Liver (tissue), 9 donors: ENCODE measurements around the gene RPE65. TPM values are rescaled to one million over a fixed set of nuclear protein-coding genes. Genes with fewer than 3 reads are reported as not detected.

ENCODE experiments used
- DNase-seq: peaks from one replicate; pipeline ENCODE4 v3.0.0-alpha.2; 2017; ENCODE audit warnings: low spot score
- H3K27ac ChIP-seq, 2 donors: one replicate each; pipeline ENCODE4 v1.7.0; 2013; ENCODE audit warnings: inconsistent platforms in 2 of 2, low read length in 2 of 2, control low read depth in 1 of 2, low read depth in 1 of 2, mild to moderate bottlenecking in 1 of 2
- H3K27me3 ChIP-seq, 4 donors: one replicate each; pipeline versions ENCODE4 v1.6.1 to v1.7.0; 2013; ENCODE audit warnings: low read length in 3 of 4, inconsistent platforms in 1 of 4, mild to moderate bottlenecking in 1 of 4, moderate library complexity in 1 of 4; ENCODE audit not compliant: control insufficient read depth in 4 of 4, insufficient read depth in 4 of 4
- H3K36me3 ChIP-seq, 4 donors: one replicate each; pipeline versions ENCODE4 v1.6.1 to v1.7.0; 2013; ENCODE audit warnings: low read length in 3 of 4, mild to moderate bottlenecking in 3 of 4, low read depth in 1 of 4, moderate library complexity in 1 of 4; ENCODE audit not compliant: control insufficient read depth in 4 of 4, insufficient read depth in 3 of 4
- H3K4me1 ChIP-seq, 4 donors: one replicate each; pipeline versions ENCODE4 v1.6.1 to v1.7.0; 2013; ENCODE audit warnings: low read length in 3 of 4, mild to moderate bottlenecking in 3 of 4, moderate library complexity in 1 of 4; ENCODE audit not compliant: control insufficient read depth in 4 of 4, insufficient read depth in 4 of 4
- H3K4me3 ChIP-seq, 3 donors: one replicate each; pipeline versions ENCODE4 v1.6.1 to v1.7.0; 2013; ENCODE audit warnings: low read length in 3 of 3, control low read depth in 1 of 3, low read depth in 1 of 3, mild to moderate bottlenecking in 1 of 3
- H3K9ac ChIP-seq, 2 donors: one replicate each; pipeline ENCODE4 v1.7.0; 2013; ENCODE audit warnings: low read length in 2 of 2, mild to moderate bottlenecking in 2 of 2, moderate library complexity in 2 of 2, control low read depth in 1 of 2, low read depth in 1 of 2
- H3K9me3 ChIP-seq, 4 donors: one replicate each; pipeline versions ENCODE4 v1.6.1 to v1.7.0; 2013; ENCODE audit warnings: low read length in 3 of 4; ENCODE audit not compliant: control insufficient read depth in 4 of 4
- EGR1 ChIP-seq, 2 donors: IDR thresholded peaks; 2 replicates each; pipeline ENCODE4 v1.6.1; 2016 to 2018; ENCODE audit warnings: antibody characterized with exemption in 2 of 2, low read depth in 2 of 2
- FOXA1 ChIP-seq: IDR thresholded peaks from 2 replicates; pipeline ENCODE4 v1.6.1; 2016; ENCODE audit warnings: antibody characterized with exemption
- FOXA2 ChIP-seq: IDR thresholded peaks from 2 replicates; pipeline ENCODE4 v1.6.1; 2016; ENCODE audit warnings: antibody characterized with exemption
- GABPA ChIP-seq, 2 donors: IDR thresholded peaks in 1 of 2; conservative IDR thresholded peaks in 1 of 2; 2 replicates each; pipeline ENCODE4 v1.6.1; 2016; ENCODE audit warnings: antibody characterized with exemption in 2 of 2, mild to moderate bottlenecking in 1 of 2, moderate library complexity in 1 of 2
- HNF4A ChIP-seq, 2 donors: conservative IDR thresholded peaks; 2 replicates each; pipeline ENCODE4 v1.6.1; 2016; ENCODE audit warnings: antibody characterized with exemption in 2 of 2, mild to moderate bottlenecking in 2 of 2
- HNF4G ChIP-seq: IDR thresholded peaks from 2 replicates; pipeline ENCODE4 v1.6.1; 2016; ENCODE audit warnings: antibody characterized with exemption
- JUND ChIP-seq, 2 donors: IDR thresholded peaks; 2 replicates each; pipeline ENCODE4 v1.6.1; 2016; ENCODE audit warnings: antibody characterized with exemption in 2 of 2
- NR2F2 ChIP-seq: IDR thresholded peaks from 2 replicates; pipeline ENCODE4 v1.6.1; 2016; ENCODE audit warnings: antibody characterized with exemption
- RXRA ChIP-seq, 2 donors: IDR thresholded peaks; 2 replicates each; pipeline ENCODE4 v1.6.1; 2017 to 2018; ENCODE audit warnings: antibody characterized with exemption in 2 of 2, mild to moderate bottlenecking in 1 of 2
- SP1 ChIP-seq: IDR thresholded peaks from 2 replicates; pipeline ENCODE4 v1.6.1; 2018; ENCODE audit warnings: antibody characterized with exemption, mild to moderate bottlenecking
- TAF1 ChIP-seq: conservative IDR thresholded peaks from 2 replicates; pipeline ENCODE4 v1.6.1; 2016; ENCODE audit warnings: antibody characterized with exemption, mild to moderate bottlenecking
- YY1 ChIP-seq: IDR thresholded peaks from 2 replicates; pipeline ENCODE4 v1.6.1; 2016; ENCODE audit warnings: antibody characterized with exemption, mild to moderate bottlenecking
- WGBS: extraction: QIAGEN DNeasy Blood & Tissue Kit; methylation state at CpG from one replicate; pipeline ENCODE4 v1.1.7; 2013; 5-methylcytosine and 5-hydroxymethylcytosine counted together
- polyA plus RNA-seq, 2 donors: library from polyadenylated mRNA; stranded (reverse) in 1 of 2; unstranded in 1 of 2; fragments of 200-250 nt in 1 of 2; fragments of >200 nt in 1 of 2; fragmentation: Nextera tagmentation in 1 of 2; extraction: Ambion mirVana in 1 of 2; gene quantifications; one replicate each; pipeline versions ENCODE4 v1.2.1 to v1.2.3, GENCODE V29; 2013 to 2015
- total RNA-seq, 2 donors: library from RNA; depleted of rRNA; stranded (reverse); fragments of >200 nt; gene quantifications; one replicate each; pipeline ENCODE4 v1.2.3, GENCODE V29; 2014
- TF ChIP-seq, protein P1 (sequence below): IDR thresholded peaks from 2 replicates; pipeline ENCODE4 v1.6.1; 2016; ENCODE audit warnings: antibody characterized with exemption
- TF ChIP-seq, protein P2 (sequence below): IDR thresholded peaks from 2 replicates; pipeline ENCODE4 v1.6.1; 2016; ENCODE audit warnings: antibody characterized with exemption
- TF ChIP-seq, protein P3 (sequence below): IDR thresholded peaks from 2 replicates; pipeline ENCODE4 v1.6.1; 2016; ENCODE audit warnings: antibody characterized with exemption, mild to moderate bottlenecking
- TF ChIP-seq, protein P4 (sequence below): fragments of 150-350 bp; IDR thresholded peaks from 2 replicates; pipeline ENCODE4 v1.5.1; 2017; ENCODE audit warnings: improper control_type of control experiment, low read depth, low read length; ENCODE audit not compliant: missing input control
- TF ChIP-seq, protein P5 (sequence below): IDR thresholded peaks from 2 replicates; pipeline ENCODE4 v1.6.1; 2016; ENCODE audit warnings: antibody characterized with exemption
- donor health status: healthy.
- donor health status: healthy.
- donor health status: healthy.
- donor health status: healthy.
- donor health status: healthy.

Gene RPE65
- total and polyA plus RNA-seq, 4 donors = not detected

DNA sequence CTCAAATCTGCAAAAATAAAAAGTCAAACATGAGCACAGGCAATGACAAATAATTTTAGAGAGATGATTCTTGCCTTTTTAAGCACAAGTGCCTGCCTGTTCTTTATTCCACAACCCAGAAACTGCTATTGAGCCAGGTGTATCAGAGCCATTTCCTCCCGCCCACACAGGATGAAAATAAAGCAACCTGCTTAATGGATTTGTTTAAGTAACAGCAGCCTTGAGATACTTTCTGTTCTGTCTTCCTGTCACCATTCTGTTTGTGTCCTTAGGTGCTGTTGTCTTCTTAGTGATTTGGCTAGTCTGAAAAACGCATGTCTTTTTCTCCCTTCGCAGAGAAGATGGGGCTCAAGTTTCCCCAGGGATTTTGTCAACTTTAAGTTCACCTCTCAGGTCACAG, 11.4 kb downstream of the RPE65 start:
- no peaks in the 10 kb centered on the region for H3K4me1 ChIP-seq
- H3K9ac ChIP-seq = no peak overlapping the region
- no peaks in the 10 kb centered on the region for H3K27me3 ChIP-seq
- TF ChIP-seq HNF4G (no peak), NR2F2 (no peak), HNF4A (conservative IDR thresholded peaks at IDR 0.05) (no peak), RXRA (IDR thresholded peaks at IDR 0.05) (no peak), TAF1 (no peak), EGR1 (IDR thresholded peaks at IDR 0.05; ENCODE audit: low read depth in 2 of 2) (no peak), YY1 (no peak), JUND (IDR thresholded peaks at IDR 0.05) (no peak)
- TF ChIP-seq, protein P1, sequence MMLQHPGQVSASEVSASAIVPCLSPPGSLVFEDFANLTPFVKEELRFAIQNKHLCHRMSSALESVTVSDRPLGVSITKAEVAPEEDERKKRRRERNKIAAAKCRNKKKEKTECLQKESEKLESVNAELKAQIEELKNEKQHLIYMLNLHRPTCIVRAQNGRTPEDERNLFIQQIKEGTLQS = no peak
- TF ChIP-seq, protein P2, sequence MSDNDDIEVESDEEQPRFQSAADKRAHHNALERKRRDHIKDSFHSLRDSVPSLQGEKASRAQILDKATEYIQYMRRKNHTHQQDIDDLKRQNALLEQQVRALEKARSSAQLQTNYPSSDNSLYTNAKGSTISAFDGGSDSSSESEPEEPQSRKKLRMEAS = no peak
- TF ChIP-seq, protein P3, sequence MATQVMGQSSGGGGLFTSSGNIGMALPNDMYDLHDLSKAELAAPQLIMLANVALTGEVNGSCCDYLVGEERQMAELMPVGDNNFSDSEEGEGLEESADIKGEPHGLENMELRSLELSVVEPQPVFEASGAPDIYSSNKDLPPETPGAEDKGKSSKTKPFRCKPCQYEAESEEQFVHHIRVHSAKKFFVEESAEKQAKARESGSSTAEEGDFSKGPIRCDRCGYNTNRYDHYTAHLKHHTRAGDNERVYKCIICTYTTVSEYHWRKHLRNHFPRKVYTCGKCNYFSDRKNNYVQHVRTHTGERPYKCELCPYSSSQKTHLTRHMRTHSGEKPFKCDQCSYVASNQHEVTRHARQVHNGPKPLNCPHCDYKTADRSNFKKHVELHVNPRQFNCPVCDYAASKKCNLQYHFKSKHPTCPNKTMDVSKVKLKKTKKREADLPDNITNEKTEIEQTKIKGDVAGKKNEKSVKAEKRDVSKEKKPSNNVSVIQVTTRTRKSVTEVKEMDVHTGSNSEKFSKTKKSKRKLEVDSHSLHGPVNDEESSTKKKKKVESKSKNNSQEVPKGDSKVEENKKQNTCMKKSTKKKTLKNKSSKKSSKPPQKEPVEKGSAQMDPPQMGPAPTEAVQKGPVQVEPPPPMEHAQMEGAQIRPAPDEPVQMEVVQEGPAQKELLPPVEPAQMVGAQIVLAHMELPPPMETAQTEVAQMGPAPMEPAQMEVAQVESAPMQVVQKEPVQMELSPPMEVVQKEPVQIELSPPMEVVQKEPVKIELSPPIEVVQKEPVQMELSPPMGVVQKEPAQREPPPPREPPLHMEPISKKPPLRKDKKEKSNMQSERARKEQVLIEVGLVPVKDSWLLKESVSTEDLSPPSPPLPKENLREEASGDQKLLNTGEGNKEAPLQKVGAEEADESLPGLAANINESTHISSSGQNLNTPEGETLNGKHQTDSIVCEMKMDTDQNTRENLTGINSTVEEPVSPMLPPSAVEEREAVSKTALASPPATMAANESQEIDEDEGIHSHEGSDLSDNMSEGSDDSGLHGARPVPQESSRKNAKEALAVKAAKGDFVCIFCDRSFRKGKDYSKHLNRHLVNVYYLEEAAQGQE = no peak
- H3K4me3 ChIP-seq = no peak overlapping the region
- H3K9me3 ChIP-seq = no peaks in the 10 kb centered on the region
- H3K36me3 ChIP-seq = no peaks in the 10 kb centered on the region
- WGBS = 51% methylated on average over 3 of the region's 3 CpGs
- H3K27ac ChIP-seq = no peak overlapping the region
- DNase-seq = no peak

DNA sequence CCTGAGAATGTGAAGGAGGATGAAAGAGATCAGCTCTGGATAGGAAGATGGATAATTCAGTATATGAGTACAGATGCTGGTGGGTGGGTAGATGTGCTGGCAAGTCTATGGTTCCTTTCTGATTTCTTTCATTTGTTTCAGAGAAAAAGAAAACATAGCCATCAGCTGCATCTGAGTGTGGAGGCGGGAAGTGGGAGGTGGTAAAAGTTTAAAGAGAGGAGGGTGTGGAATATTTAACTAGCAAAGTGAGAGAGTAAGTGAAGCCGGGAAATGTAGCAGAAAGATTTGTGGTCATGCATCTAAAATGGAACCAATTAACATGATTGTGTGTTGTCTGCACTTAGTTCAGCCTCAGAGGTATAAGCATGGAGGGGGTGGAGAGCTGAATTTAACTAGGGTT, 16.4 kb downstream of the RPE65 start:
- 65% methylated on average over 2 of the region's 2 CpGs for WGBS
- Histone ChIP-seq H3K36me3 (no peaks in the 10 kb centered on the region), H3K27ac (no peak overlapping the region), H3K4me1 (no peaks in the 10 kb centered on the region), H3K4me3 (no peak overlapping the region), H3K9me3 (no peaks in the 10 kb centered on the region), H3K9ac (no peak overlapping the region), H3K27me3 (no peaks in the 10 kb centered on the region)
- DNase-seq = no peak
- TF ChIP-seq EGR1 (IDR thresholded peaks at IDR 0.05; ENCODE audit: low read depth in 2 of 2) = no peak
- no peak for TF ChIP-seq FOXA1
- no peak for TF ChIP-seq HNF4G
- no peak for TF ChIP-seq RXRA (IDR thresholded peaks at IDR 0.05)
- no peak for TF ChIP-seq GABPA (IDR thresholded peaks at IDR 0.05 in 1 of 2, conservative IDR thresholded peaks at IDR 0.05 in 1 of 2)
- TF ChIP-seq, protein P4, sequence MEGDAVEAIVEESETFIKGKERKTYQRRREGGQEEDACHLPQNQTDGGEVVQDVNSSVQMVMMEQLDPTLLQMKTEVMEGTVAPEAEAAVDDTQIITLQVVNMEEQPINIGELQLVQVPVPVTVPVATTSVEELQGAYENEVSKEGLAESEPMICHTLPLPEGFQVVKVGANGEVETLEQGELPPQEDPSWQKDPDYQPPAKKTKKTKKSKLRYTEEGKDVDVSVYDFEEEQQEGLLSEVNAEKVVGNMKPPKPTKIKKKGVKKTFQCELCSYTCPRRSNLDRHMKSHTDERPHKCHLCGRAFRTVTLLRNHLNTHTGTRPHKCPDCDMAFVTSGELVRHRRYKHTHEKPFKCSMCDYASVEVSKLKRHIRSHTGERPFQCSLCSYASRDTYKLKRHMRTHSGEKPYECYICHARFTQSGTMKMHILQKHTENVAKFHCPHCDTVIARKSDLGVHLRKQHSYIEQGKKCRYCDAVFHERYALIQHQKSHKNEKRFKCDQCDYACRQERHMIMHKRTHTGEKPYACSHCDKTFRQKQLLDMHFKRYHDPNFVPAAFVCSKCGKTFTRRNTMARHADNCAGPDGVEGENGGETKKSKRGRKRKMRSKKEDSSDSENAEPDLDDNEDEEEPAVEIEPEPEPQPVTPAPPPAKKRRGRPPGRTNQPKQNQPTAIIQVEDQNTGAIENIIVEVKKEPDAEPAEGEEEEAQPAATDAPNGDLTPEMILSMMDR = no peak
- no peak for TF ChIP-seq HNF4A (conservative IDR thresholded peaks at IDR 0.05)
- TF ChIP-seq TAF1 = no peak
- no peak for TF ChIP-seq SP1
- no peak for TF ChIP-seq FOXA2
- TF ChIP-seq YY1 = no peak
- TF ChIP-seq JUND (IDR thresholded peaks at IDR 0.05) = no peak
- TF ChIP-seq, protein P5, sequence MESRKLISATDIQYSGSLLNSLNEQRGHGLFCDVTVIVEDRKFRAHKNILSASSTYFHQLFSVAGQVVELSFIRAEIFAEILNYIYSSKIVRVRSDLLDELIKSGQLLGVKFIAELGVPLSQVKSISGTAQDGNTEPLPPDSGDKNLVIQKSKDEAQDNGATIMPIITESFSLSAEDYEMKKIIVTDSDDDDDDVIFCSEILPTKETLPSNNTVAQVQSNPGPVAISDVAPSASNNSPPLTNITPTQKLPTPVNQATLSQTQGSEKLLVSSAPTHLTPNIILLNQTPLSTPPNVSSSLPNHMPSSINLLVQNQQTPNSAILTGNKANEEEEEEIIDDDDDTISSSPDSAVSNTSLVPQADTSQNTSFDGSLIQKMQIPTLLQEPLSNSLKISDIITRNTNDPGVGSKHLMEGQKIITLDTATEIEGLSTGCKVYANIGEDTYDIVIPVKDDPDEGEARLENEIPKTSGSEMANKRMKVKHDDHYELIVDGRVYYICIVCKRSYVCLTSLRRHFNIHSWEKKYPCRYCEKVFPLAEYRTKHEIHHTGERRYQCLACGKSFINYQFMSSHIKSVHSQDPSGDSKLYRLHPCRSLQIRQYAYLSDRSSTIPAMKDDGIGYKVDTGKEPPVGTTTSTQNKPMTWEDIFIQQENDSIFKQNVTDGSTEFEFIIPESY = no peak
